ENCODE data around the gene UBALD2.

Gene UBALD2

DNA sequence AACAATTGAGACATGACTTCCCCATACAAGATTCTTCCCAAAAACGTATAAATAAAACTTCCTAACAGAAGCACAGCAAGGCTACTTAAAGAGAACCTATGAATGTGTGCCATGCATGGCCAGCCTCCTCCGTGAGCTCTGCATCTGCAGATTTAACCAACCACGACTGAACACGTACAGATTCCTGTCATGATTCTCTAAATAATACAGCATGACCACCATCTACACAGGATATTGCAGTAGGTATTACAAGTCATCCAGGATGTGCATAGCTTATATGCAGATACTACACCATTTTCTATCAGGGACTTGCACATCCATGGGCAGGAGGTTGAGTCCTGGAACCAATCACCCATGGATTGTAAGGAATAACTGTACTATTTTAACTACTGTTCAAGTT is 44.3 kb downstream of the UBALD2 start:
- H3K9me3 ChIP-seq (replicated peaks in 1 of 11), result no peaks in the 10 kb centered on the region
- H3K4me1 ChIP-seq, result peaks cover 0 to 10% (median 6%) of the 10 kb centered on the region in 10 experiments; a peak in 8 of 20 replicates
- no peak overlapping the region for H3K4me3 ChIP-seq
- peaks cover 43 to 71% (median 57%) of the 10 kb centered on the region in 11 experiments for H3K36me3 ChIP-seq
- H4K20me1 ChIP-seq, result peaks cover 0 to 1% (median 0%) of the 10 kb centered on the region in 11 experiments; a peak in 1 of 22 replicates
- no peak overlapping the region for H3K9ac ChIP-seq
- H3K27me3 ChIP-seq, result no peaks in the 10 kb centered on the region
- no peak for TF ChIP-seq Cebpa-rat (IDR thresholded peaks at IDR 0.05)
- H3K27ac ChIP-seq, result peak overlapping the region in 1 of 11 experiments; percentile 12; a peak in 1 of 22 replicates
- peak overlapping the region in 5 of 11 experiments; percentile 9 to 38 (median 28); a peak in 4 of 22 replicates for H3K4me2 ChIP-seq

DNA sequence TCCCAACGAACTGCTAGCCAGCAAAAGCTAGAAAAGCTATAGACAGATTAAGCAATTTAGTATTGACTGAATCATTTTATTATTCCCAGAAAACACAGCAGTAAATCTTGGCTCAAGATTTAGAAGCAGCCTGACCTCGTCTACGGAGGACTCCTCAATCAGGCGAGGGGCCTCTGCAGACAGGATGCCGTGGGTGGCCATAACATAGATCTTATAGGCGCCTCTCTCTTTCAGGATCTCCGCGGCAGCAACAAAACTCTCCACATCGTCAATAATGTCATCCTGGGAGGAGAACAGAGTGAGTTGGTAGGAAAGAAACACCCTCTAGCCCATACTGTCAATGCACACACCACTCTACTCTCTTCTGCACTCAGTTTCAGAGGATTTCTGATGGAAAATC is 47.6 kb downstream of the UBALD2 start:
- no peak for TF ChIP-seq Cebpa-rat (IDR thresholded peaks at IDR 0.05)
- peaks cover 0 to 6% (median 0%) of the 10 kb centered on the region in 11 experiments; a peak in 1 of 22 replicates for H4K20me1 ChIP-seq

DNA sequence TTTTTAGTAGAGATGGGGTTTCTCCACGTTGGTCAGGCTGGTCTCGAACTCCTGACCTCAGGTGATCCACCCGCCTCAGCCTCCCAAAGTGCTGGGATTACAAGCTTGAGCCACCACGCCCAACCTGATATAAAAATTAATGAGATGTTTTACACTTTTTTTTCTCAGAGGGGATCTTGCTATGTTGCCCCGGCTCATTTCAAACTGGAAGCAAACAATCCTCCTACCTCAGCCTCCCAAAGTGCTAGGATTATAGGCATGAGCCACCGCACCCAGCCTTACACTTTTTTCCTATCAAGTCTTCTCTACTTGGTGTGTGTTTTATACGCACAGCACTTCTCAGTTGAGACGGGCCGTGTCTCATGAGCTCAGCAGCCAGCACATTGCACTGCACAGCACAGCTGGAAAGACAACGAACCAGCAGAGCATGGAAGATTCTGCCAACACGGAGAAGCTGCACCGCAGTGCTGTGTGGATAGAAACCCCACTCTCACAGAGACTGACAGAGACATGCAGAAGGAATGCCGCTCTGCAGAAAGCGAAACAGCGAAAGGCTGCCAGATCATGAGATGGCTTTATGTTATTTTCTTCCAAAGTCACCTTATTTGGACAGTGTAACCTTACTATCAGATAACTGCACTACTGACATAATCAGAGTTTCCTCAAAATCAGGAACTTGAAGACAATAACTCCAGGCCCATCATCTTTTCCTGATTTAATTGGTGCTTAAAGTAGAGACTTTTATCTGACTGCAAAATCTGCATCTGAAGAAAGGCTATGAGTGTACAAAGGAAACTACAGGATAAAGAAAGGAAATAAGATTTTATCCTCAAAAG is 49.5 kb downstream of the UBALD2 start:
- TF ChIP-seq Cebpa-rat (IDR thresholded peaks at IDR 0.05), result no peak
- H3K27ac ChIP-seq, result no peak overlapping the region
- H3K27me3 ChIP-seq, result no peaks in the 10 kb centered on the region
- no peak overlapping the region for H3K4me2 ChIP-seq
- no peaks in the 10 kb centered on the region for H3K9me3 ChIP-seq (replicated peaks in 1 of 11)
- H3K4me3 ChIP-seq, result no peak overlapping the region
- H4K20me1 ChIP-seq, result peaks cover 0 to 6% (median 0%) of the 10 kb centered on the region in 11 experiments; a peak in 1 of 22 replicates
- H3K36me3 ChIP-seq, result peaks cover 62 to 90% (median 74%) of the 10 kb centered on the region in 11 experiments
- H3K4me1 ChIP-seq, result peaks cover 0 to 4% (median 2%) of the 10 kb centered on the region in 10 experiments; a peak in 7 of 20 replicates
- no peak overlapping the region for H3K9ac ChIP-seq

More for the DNA sequence above, 47.6 kb downstream of the UBALD2 start:
- Histone ChIP-seq H3K9me3 (replicated peaks in 1 of 11) (no peaks in the 10 kb centered on the region), H3K4me3 (no peak overlapping the region), H3K4me2 (no peak overlapping the region), H3K36me3 (peaks cover 58 to 89% (median 66%) of the 10 kb centered on the region in 11 experiments), H3K4me1 (peaks cover 0 to 10% (median 6%) of the 10 kb centered on the region in 10 experiments; a peak in 8 of 20 replicates), H3K9ac (no peak overlapping the region), H3K27me3 (no peaks in the 10 kb centered on the region), H3K27ac (no peak overlapping the region)

DNA sequence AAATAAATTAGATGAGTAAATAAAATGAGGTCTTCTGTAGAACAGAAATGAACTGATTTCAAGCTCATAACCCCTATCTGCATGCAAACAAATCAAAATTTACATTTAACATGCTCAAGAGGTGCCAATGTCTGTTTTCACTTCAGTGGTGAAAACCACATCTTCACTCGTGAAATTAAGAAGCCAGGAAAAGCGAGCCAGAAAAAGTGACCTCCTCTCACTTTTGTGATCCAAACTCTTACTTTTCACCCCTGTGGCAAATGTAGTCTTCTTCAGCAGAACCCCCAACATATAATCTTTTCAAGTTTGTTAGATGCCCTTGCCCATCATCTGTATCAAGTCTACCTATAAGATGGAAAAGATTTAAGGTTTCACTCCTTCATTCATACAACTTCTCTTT is 52.4 kb downstream of the UBALD2 start:
- no peaks in the 10 kb centered on the region for H3K9me3 ChIP-seq (replicated peaks in 1 of 11)
- H3K27ac ChIP-seq, result no peak overlapping the region
- H3K4me3 ChIP-seq, result no peak overlapping the region
- H3K4me2 ChIP-seq, result no peak overlapping the region
- peaks cover 58 to 83% (median 69%) of the 10 kb centered on the region in 11 experiments for H3K36me3 ChIP-seq
- no peak overlapping the region for H3K9ac ChIP-seq
- TF ChIP-seq Cebpa-rat (IDR thresholded peaks at IDR 0.05), result no peak
- H3K4me1 ChIP-seq, result peaks cover 0 to 5% (median 0%) of the 10 kb centered on the region in 10 experiments; a peak in 1 of 20 replicates
- H4K20me1 ChIP-seq, result peaks cover 0 to 6% (median 0%) of the 10 kb centered on the region in 11 experiments; a peak in 1 of 22 replicates
- no peaks in the 10 kb centered on the region for H3K27me3 ChIP-seq

DNA sequence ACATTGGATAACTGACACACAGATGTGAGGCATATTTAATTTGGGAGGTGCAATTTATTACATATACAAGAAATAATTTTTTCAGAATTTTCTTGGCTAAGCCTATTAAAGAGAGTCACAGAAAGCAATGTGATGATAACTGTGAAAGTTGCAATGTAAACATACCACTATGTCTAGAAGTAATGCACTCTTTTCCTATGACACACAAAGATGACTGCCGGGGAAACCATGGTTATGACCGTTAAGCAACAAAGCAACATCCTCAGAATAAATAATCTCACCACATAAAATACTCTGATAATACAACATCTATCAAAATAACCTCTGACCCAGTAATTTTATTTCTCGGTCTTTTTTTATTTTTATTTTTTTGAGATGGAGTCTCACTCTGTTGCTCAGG is 53.4 kb downstream of the UBALD2 start:
- peaks cover 57 to 83% (median 68%) of the 10 kb centered on the region in 11 experiments for H3K36me3 ChIP-seq
- no peaks in the 10 kb centered on the region for H3K27me3 ChIP-seq
- no peaks in the 10 kb centered on the region for H3K9me3 ChIP-seq (replicated peaks in 1 of 11)
- H3K4me1 ChIP-seq, result peaks cover 0 to 5% (median 0%) of the 10 kb centered on the region in 10 experiments; a peak in 1 of 20 replicates
- no peak overlapping the region for H3K27ac ChIP-seq
- TF ChIP-seq Cebpa-rat (IDR thresholded peaks at IDR 0.05), result no peak
- H3K4me3 ChIP-seq, result no peak overlapping the region
- H3K4me2 ChIP-seq, result no peak overlapping the region
- H4K20me1 ChIP-seq, result peaks cover 0 to 6% (median 0%) of the 10 kb centered on the region in 11 experiments; a peak in 1 of 22 replicates
- H3K9ac ChIP-seq, result no peak overlapping the region

Measured in BLaER1 treated with 17β-estradiol and CSF1 and Interleukin-3, amounts not matched to agents 10 nM and 100 nM (cell line).